ENCODE data around the gene MRPL41.
"Not testable (repeated sequence)": the region's sequence is repeated elsewhere in the genome, so short reads cannot be mapped to it uniquely, and the experiment has no call there.

Gene MRPL41

GRCh38 chr9:137551264-137552021 lies at the start of gene MRPL41:
Gene MRPL41 (plus strand): TSS chr9:137551879. CDS start chr9:137552082, 203 bp downstream.
- DNase-seq (ENCODE audit: low read depth in 4 of 4, low spot score in 1 of 4), result peak; percentile 70 to 90 (median 82)

- DNase-seq (ENCODE audit: low read depth in 4 of 4, low spot score in 1 of 4), result no peak
Measured at GRCh38 chr9:137502008-137502911, 49.4 kb upstream of the MRPL41 start.

GRCh38 chr9:137504432-137504777 lies 47.3 kb upstream of the MRPL41 start:
- DNase-seq (ENCODE audit: low read depth in 4 of 4, low spot score in 1 of 4), result no peak

- DNase-seq (ENCODE audit: low read depth in 4 of 4, low spot score in 1 of 4), result no peak
Measured at GRCh38 chr9:137505421-137506140, 46.1 kb upstream of the MRPL41 start.

- DNase-seq (ENCODE audit: low read depth in 4 of 4, low spot score in 1 of 4), result no peak
Measured at GRCh38 chr9:137506274-137506673, 45.4 kb upstream of the MRPL41 start.

- no peak for DNase-seq (ENCODE audit: low read depth in 4 of 4, low spot score in 1 of 4)
Measured at GRCh38 chr9:137506702-137507171, 44.9 kb upstream of the MRPL41 start.

GRCh38 chr9:137509198-137509597 lies 42.5 kb upstream of the MRPL41 start:
- DNase-seq (ENCODE audit: low read depth in 4 of 4, low spot score in 1 of 4), result no peak

GRCh38 chr9:137511126-137511525 lies 40.6 kb upstream of the MRPL41 start:
- not testable (repeated sequence) for DNase-seq (ENCODE audit: low read depth in 4 of 4, low spot score in 1 of 4)

- no peak for DNase-seq (ENCODE audit: low read depth in 4 of 4, low spot score in 1 of 4)
Measured at GRCh38 chr9:137511758-137512463, 39.8 kb upstream of the MRPL41 start.

- not testable (repeated sequence) for DNase-seq (ENCODE audit: low read depth in 4 of 4, low spot score in 1 of 4)
Measured at GRCh38 chr9:137513136-137513535, 38.5 kb upstream of the MRPL41 start.

- not testable (repeated sequence) for DNase-seq (ENCODE audit: low read depth in 4 of 4, low spot score in 1 of 4)
Measured at GRCh38 chr9:137513801-137514570, 37.7 kb upstream of the MRPL41 start.

- no peak for DNase-seq (ENCODE audit: low read depth in 4 of 4, low spot score in 1 of 4)
Measured at GRCh38 chr9:137514691-137515337, 36.9 kb upstream of the MRPL41 start.

- no peak for DNase-seq (ENCODE audit: low read depth in 4 of 4, low spot score in 1 of 4)
Measured at GRCh38 chr9:137515338-137515724, 36.3 kb upstream of the MRPL41 start.

GRCh38 chr9:137516144-137516917 lies 35.3 kb upstream of the MRPL41 start:
- DNase-seq (ENCODE audit: low read depth in 4 of 4, low spot score in 1 of 4), result no peak

GRCh38 chr9:137518661-137519459 lies 32.8 kb upstream of the MRPL41 start:
- not testable (repeated sequence) for DNase-seq (ENCODE audit: low read depth in 4 of 4, low spot score in 1 of 4)

GRCh38 chr9:137519553-137519952 lies 32.1 kb upstream of the MRPL41 start:
- DNase-seq (ENCODE audit: low read depth in 4 of 4, low spot score in 1 of 4), result no peak

GRCh38 chr9:137520614-137521404 lies 30.9 kb upstream of the MRPL41 start:
- no peak for DNase-seq (ENCODE audit: low read depth in 4 of 4, low spot score in 1 of 4)
